Stimulated activated CD8-positive, alpha-beta memory T cell treated with anti-CD3 and anti-CD28 coated beads, Interleukin-15, amount 100 ng/mL, for 1 hour (primary cell): ENCODE measurements around the gene DNMT3A.

Source experiments
- DNase-seq: peaks from one replicate; pipeline ENCODE4 v3.0.0-alpha.2; 2020; ENCODE audit warnings: low read depth

The DNMT3A gene

GRCh38 chr2:25372405-25373268 lies 30.9 kb upstream of the DNMT3A start:
- DNase-seq, result no peak

GRCh38 chr2:25371253-25372241 lies 29.8 kb upstream of the DNMT3A start:
- no peak for DNase-seq

- DNase-seq, result no peak
These were observed 28.2 kb upstream of the DNMT3A start for GRCh38 chr2:25369876-25370275.

- DNase-seq, result no peak
These were observed 27.7 kb upstream of the DNMT3A start for GRCh38 chr2:25369439-25369838.

GRCh38 chr2:25368660-25369059 lies 26.9 kb upstream of the DNMT3A start:
- DNase-seq, result no peak

- no peak for DNase-seq
These were observed 25.6 kb upstream of the DNMT3A start for GRCh38 chr2:25367296-25367695.

- no peak for DNase-seq
These were observed 24.9 kb upstream of the DNMT3A start for GRCh38 chr2:25366629-25367028.

GRCh38 chr2:25365241-25365640 lies 23.5 kb upstream of the DNMT3A start:
- DNase-seq, result no peak

GRCh38 chr2:25363733-25364132 lies 22.0 kb upstream of the DNMT3A start:
- DNase-seq, result no peak

- peak; percentile 14 for DNase-seq
These were observed 20.9 kb upstream of the DNMT3A start for GRCh38 chr2:25362434-25363145.

GRCh38 chr2:25362049-25362433 lies 20.3 kb upstream of the DNMT3A start:
- peak; percentile 93 for DNase-seq

GRCh38 chr2:25361261-25362048 lies 19.7 kb upstream of the DNMT3A start:
- no peak for DNase-seq

- DNase-seq, result no peak
These were observed 17.1 kb upstream of the DNMT3A start for GRCh38 chr2:25358836-25359235.

GRCh38 chr2:25358249-25358815 lies 16.6 kb upstream of the DNMT3A start:
- no peak for DNase-seq

- DNase-seq, result no peak
These were observed 14.4 kb upstream of the DNMT3A start for GRCh38 chr2:25356088-25356487.

GRCh38 chr2:25355270-25355669 lies 13.5 kb upstream of the DNMT3A start:
- DNase-seq, result no peak

GRCh38 chr2:25354116-25354515 lies 12.4 kb upstream of the DNMT3A start:
- DNase-seq, result no peak

- no peak for DNase-seq
These were observed 7.7 kb upstream of the DNMT3A start for GRCh38 chr2:25349397-25349796.

- no peak for DNase-seq
These were observed 6.1 kb upstream of the DNMT3A start for GRCh38 chr2:25347846-25348245.

GRCh38 chr2:25347205-25347815 lies 5.6 kb upstream of the DNMT3A start:
- no peak for DNase-seq
